DOHH2 (cell line): ENCODE data around the gene MAL.

ENCODE experiments used
- EZH2phosphoT487 ChIP-seq: fragments of 200-600 bp; sonication (generic); IDR thresholded peaks from 2 replicates; pipeline ENCODE4 v1.6.1; 2017; ENCODE audit warnings: borderline replicate concordance, mild to moderate bottlenecking, antibody characterized with exemption, low read length, moderate library complexity, mixed read lengths
- TF ChIP-seq, protein P1 (sequence below): fragments of 200-600 bp; sonication (generic); IDR thresholded peaks from one replicate; pipeline ENCODE4 v1.5.1; 2014; ENCODE audit warnings: antibody characterized with exemption, mild to moderate bottlenecking, low read depth, low read length; ENCODE audit not compliant: poor library complexity, severe bottlenecking

DNA sequence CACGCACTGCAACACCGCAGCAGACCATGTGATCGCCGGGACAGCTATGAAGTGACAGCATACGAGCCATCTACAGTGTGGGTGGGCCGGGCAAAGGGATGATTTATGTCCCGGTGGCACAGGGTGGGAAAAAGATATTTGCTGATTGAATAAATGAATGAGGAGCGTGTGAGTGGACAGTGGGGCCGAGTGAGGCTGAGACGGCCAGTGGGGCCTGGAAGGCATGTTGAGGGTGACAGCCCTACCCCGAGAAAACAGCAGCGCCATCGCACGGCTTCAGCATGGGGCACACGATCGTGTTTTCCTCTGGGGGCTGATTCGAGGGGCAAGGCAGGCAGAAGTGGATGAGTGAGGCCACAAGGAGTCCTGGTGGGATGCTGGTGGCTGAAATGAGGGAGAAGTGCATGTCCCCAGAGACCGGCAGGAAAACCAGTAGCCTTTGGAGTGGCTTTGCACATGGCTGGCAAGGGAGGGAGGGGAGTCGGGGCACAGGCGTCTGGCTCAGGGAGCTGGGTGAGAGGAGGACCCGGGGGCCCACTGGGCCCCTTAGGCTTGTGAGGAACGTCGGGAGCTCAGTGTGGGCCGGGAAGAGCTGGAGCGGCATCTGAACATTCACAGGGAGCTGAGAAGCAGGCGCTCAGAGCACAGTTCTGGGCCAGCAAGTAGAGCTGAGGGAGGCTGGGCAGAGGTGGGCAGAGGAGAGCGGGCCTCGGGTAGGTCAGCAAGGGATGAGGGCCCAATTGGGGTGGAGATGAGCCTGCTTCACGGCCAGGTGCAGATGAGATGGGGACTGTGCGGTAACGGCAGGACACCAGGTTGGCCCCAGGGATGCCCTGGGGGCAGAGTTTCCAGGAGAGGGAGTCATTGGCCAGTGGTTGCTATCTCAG, 32.1 kb upstream of the MAL start:
- TF ChIP-seq, protein P1, sequence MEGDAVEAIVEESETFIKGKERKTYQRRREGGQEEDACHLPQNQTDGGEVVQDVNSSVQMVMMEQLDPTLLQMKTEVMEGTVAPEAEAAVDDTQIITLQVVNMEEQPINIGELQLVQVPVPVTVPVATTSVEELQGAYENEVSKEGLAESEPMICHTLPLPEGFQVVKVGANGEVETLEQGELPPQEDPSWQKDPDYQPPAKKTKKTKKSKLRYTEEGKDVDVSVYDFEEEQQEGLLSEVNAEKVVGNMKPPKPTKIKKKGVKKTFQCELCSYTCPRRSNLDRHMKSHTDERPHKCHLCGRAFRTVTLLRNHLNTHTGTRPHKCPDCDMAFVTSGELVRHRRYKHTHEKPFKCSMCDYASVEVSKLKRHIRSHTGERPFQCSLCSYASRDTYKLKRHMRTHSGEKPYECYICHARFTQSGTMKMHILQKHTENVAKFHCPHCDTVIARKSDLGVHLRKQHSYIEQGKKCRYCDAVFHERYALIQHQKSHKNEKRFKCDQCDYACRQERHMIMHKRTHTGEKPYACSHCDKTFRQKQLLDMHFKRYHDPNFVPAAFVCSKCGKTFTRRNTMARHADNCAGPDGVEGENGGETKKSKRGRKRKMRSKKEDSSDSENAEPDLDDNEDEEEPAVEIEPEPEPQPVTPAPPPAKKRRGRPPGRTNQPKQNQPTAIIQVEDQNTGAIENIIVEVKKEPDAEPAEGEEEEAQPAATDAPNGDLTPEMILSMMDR, result no peak
- TF ChIP-seq EZH2phosphoT487, result no peak
